Liver (tissue), 3 donors: ENCODE measurements around the gene SLC17A4.

Experiments
- CTCF ChIP-seq: fragments of 150-350 bp; IDR thresholded peaks from 2 replicates; pipeline ENCODE4 v1.5.1; 2017; ENCODE audit warnings: improper control_type of control experiment, low read depth, low read length; ENCODE audit not compliant: missing input control
- EGR1 ChIP-seq, 2 donors: IDR thresholded peaks; 2 replicates each; pipeline ENCODE4 v1.6.1; 2016 to 2018; ENCODE audit warnings: antibody characterized with exemption in 2 of 2, low read depth in 2 of 2
- GABPA ChIP-seq, 2 donors: IDR thresholded peaks in 1 of 2; conservative IDR thresholded peaks in 1 of 2; 2 replicates each; pipeline ENCODE4 v1.6.1; 2016; ENCODE audit warnings: antibody characterized with exemption in 2 of 2, mild to moderate bottlenecking in 1 of 2, moderate library complexity in 1 of 2
- RAD21 ChIP-seq, 2 donors: IDR thresholded peaks; 2 replicates each; pipeline ENCODE4 v1.6.1; 2016; ENCODE audit warnings: antibody characterized with exemption in 2 of 2, mild to moderate bottlenecking in 2 of 2
- RXRA ChIP-seq, 2 donors: IDR thresholded peaks; 2 replicates each; pipeline ENCODE4 v1.6.1; 2017 to 2018; ENCODE audit warnings: antibody characterized with exemption in 2 of 2, mild to moderate bottlenecking in 1 of 2
- TAF1 ChIP-seq: conservative IDR thresholded peaks from 2 replicates; pipeline ENCODE4 v1.6.1; 2016; ENCODE audit warnings: antibody characterized with exemption, mild to moderate bottlenecking
- ZBTB33 ChIP-seq: IDR thresholded peaks from 2 replicates; pipeline ENCODE4 v1.6.1; 2016; ENCODE audit warnings: antibody characterized with exemption
- donor health status: healthy.
- donor health status: healthy.

DNA sequence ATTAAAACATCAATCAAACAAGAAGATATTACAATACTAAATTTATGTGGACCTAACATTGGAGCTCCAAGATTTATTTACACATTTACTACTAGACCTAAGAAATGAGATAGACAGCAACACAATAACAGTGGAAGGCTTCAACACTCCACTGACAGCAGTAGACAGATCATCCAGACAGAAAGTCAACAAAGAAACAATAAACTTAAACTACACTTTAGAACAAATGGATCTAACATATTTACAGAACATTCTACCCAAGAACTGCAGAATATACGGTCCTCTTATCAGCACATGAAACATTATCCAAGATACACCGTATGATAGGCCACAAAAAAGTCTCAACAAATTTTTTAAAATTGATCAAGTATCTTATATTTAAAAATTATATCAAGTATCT lies 50.3 kb downstream of the SLC17A4 start:
- TF ChIP-seq CTCF (no peak), RAD21 (IDR thresholded peaks at IDR 0.05) (no peak), GABPA (IDR thresholded peaks at IDR 0.05 in 1 of 2, conservative IDR thresholded peaks at IDR 0.05 in 1 of 2) (no peak), EGR1 (IDR thresholded peaks at IDR 0.05; ENCODE audit: low read depth in 2 of 2) (no peak), RXRA (IDR thresholded peaks at IDR 0.05) (no peak), ZBTB33 (no peak), TAF1 (no peak)
